PC-9 (cell line): ENCODE results near the gene IMPG2.

Experiments
- EZH2 ChIP-seq: fragments of 200-600 bp; sonication (generic); IDR thresholded peaks from 2 replicates; pipeline ENCODE4 v1.8.0; 2017; ENCODE audit warnings: antibody characterized with exemption, low read depth
- TF ChIP-seq, protein P1 (sequence below): fragments of 200-600 bp; sonication (generic); conservative IDR thresholded peaks from 2 replicates; pipeline ENCODE4 v1.6.1; 2017; ENCODE audit warnings: mixed run types, antibody characterized with exemption, mild to moderate bottlenecking, moderate library complexity

DNA sequence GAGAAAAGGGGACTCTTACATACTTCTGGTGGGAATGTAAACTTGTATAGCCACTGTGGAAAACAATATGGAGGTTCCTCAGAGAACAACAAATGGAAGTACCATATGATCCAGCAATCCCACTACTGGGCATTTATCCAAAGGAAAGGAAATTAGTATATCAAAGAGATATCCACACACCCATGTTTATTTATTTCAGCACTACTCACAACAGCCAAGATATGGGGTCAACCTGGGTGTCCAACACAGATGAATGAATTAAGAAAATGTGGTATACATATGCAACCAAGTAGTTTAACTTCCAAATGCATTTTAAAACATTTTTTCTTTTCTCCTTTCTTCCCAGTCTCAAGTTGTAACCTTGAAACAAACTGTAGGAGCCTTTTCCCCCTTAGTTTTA is 54.3 kb downstream of the IMPG2 start:
- TF ChIP-seq, protein P1, sequence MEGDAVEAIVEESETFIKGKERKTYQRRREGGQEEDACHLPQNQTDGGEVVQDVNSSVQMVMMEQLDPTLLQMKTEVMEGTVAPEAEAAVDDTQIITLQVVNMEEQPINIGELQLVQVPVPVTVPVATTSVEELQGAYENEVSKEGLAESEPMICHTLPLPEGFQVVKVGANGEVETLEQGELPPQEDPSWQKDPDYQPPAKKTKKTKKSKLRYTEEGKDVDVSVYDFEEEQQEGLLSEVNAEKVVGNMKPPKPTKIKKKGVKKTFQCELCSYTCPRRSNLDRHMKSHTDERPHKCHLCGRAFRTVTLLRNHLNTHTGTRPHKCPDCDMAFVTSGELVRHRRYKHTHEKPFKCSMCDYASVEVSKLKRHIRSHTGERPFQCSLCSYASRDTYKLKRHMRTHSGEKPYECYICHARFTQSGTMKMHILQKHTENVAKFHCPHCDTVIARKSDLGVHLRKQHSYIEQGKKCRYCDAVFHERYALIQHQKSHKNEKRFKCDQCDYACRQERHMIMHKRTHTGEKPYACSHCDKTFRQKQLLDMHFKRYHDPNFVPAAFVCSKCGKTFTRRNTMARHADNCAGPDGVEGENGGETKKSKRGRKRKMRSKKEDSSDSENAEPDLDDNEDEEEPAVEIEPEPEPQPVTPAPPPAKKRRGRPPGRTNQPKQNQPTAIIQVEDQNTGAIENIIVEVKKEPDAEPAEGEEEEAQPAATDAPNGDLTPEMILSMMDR: no peak
- no peak for TF ChIP-seq EZH2
